Activated T-helper 1 cell treated with anti-CD3 and anti-CD28 coated beads, Interleukin-12 subunit alpha, Interleukin-12 subunit beta, Interleukin-2, Interleukin-4 antibody, amounts not matched to agents 30 ng/mL and 10 ng/mL and 1 ng/mL, durations not matched to agents 14 hours and 24 hours and 36 hours (primary cell): ENCODE results near the gene MYO19. TPM values are rescaled to one million over a fixed set of nuclear protein-coding genes. Genes with fewer than 3 reads are reported as not detected.
A peak's percentile ranks its signal among the peaks of the same experiment; 100 is the strongest.

Experiments
- DNase-seq: peaks from one replicate; pipeline ENCODE4 v3.0.0; 2021; ENCODE audit warnings: low spot score
- H3K27ac Mint-ChIP-seq: one replicate; pipeline ENCODE4 v1.8.0; 2021; ENCODE audit warnings: mild to moderate bottlenecking, mixed read lengths
- H3K27me3 Mint-ChIP-seq: one replicate; pipeline ENCODE4 v1.8.0; 2022; ENCODE audit warnings: mild to moderate bottlenecking, moderate library complexity, mixed read lengths; ENCODE audit not compliant: insufficient read depth
- H3K36me3 Mint-ChIP-seq: one replicate; pipeline ENCODE4 v1.8.0; 2021; ENCODE audit warnings: low read depth, mixed read lengths
- H3K4me1 Mint-ChIP-seq: one replicate; pipeline ENCODE4 v1.8.0; 2021; ENCODE audit warnings: low read depth, mixed read lengths
- H3K4me3 Mint-ChIP-seq: one replicate; pipeline ENCODE4 v1.8.0; 2021; ENCODE audit warnings: mild to moderate bottlenecking, moderate library complexity, mixed read lengths
- H3K9me3 Mint-ChIP-seq: one replicate; pipeline ENCODE4 v1.8.0; 2021; ENCODE audit warnings: mixed read lengths
- intact Hi-C: fragments of 100-400 bp; cut with micrococcal nuclease; formaldehyde crosslinking; loops from one replicate; pipeline ENCODE4 v1.15.1; 2024
- total RNA-seq: library from RNA; stranded (reverse); gene quantifications from 2 replicates; pipeline ENCODE4 v1.2.3, GENCODE V29; 2022

Gene MYO19
- total RNA-seq, 1 donor from 2014 or later: 159 TPM

DNA sequence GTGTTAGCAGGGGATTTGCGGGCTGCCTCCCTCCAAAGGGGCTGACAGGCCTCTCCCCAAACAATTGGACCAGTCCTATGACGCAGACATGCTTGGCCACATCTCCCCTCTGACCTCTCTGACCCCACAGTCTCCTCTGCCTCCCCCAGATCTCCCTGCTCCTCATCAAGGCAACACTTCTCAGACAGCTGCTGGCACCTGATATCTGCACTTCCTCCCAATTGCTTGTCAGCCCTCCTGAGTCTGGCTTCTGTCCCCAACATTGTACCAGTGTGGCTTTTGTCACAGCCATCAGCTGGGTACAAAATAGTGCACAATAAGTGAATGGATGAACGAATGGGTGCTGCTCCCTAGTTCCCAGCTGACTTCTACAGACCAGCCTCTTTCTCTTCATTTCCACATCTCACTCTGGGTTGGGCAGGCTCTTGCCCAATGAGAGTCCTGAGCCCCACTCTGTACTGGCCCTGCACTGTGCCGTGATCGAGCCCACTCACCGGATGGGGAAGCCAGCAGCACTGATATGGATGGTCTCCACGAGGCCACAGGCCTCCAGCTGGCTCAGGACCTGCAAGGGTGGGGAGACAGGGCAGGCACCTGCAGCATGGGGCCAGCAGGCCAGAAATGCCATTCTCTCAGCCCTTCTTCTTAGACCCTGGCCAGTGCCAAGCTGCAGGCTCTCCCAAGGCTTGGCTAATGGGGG lies 31.1 kb downstream of the MYO19 start:
- Mint-ChIP-seq H3K27ac (peak overlapping the region; percentile 25), H3K9me3 (no peaks in the 10 kb centered on the region), H3K27me3 (no peaks in the 10 kb centered on the region), H3K36me3 (peaks cover 37% of the 10 kb centered on the region), H3K4me1 (peaks cover 6% of the 10 kb centered on the region), H3K4me3 (no peak overlapping the region)
- intact Hi-C loops: no loop called here
- no peak for DNase-seq

DNA sequence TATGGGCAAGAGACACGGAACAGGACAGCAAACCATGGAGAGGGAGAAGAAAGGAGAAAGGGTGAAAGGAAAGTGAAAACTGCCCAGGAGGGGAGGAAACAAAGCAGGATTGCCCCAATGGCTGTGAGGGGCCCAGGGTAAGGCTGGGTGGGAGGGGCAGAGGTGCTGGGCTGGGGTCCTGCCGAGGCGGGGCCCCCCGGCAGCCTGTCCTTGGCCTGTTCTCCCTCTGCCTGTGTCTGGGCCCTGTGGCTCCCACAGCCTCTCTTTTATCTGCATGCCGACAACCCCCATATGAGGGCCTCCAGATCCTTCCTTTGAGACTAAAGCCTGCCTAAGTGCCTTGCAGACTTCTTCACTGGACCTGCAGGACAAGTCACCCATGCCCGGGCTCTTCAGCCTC lies 32.7 kb downstream of the MYO19 start:
- H3K36me3 Mint-ChIP-seq: peaks cover 41% of the 10 kb centered on the region
- no peak for DNase-seq
- no peak overlapping the region for H3K4me3 Mint-ChIP-seq
- peaks cover 6% of the 10 kb centered on the region for H3K4me1 Mint-ChIP-seq
- H3K27ac Mint-ChIP-seq: no peak overlapping the region
- no peaks in the 10 kb centered on the region for H3K27me3 Mint-ChIP-seq
- H3K9me3 Mint-ChIP-seq: no peaks in the 10 kb centered on the region
- intact Hi-C loops: no loop called here

DNA sequence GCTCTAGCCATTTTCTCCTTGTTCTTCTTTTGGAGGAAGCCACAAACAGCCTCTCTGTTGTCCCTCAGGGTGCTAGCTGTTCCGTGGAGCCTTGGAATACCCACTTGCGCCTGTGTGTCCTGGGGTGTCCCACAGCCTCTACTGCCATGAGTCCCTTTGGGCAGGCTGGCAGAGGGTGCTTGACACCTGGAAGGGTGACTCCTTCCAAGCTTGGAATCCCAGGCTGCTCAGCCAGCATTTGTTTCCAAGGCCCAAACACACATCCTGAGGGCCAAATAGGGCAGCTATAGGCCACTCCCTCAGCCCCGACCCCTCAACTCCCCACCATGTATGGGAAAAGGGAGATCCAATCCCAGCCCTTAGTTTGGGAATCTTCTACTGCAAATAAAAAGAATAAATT lies 33.3 kb downstream of the MYO19 start:
- DNase-seq: no peak
- intact Hi-C loops: no loop called here
- no peaks in the 10 kb centered on the region for H3K9me3 Mint-ChIP-seq
- no peak overlapping the region for H3K4me3 Mint-ChIP-seq
- no peaks in the 10 kb centered on the region for H3K27me3 Mint-ChIP-seq
- H3K4me1 Mint-ChIP-seq: peaks cover 6% of the 10 kb centered on the region
- no peak overlapping the region for H3K27ac Mint-ChIP-seq
- peaks cover 40% of the 10 kb centered on the region for H3K36me3 Mint-ChIP-seq

DNA sequence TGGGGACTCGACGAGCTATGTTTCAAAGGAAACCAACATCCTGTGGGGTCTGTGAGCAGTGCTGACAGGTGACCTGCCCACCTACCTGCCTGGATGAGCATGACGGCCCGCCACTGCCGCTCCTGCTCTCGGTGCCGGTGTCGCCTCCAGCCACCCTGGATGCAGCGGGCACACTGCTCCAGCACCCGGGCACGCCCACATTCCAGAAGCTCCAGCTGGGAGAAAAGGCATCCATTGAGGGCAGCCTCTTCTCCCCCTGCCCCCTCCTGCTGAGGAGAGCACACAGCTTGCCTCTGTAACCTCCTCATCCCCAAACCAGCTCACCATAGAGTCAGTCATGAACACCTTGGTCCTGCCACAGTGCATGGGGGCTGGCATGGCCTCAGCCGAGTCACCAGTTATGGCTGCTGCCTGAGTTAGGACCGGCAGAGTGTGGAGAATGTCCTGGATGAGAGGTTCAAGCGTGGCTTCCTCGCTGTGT lies 33.9 kb downstream of the MYO19 start:
- Mint-ChIP-seq H3K27me3 (no peaks in the 10 kb centered on the region), H3K27ac (no peak overlapping the region), H3K36me3 (peaks cover 42% of the 10 kb centered on the region), H3K9me3 (no peaks in the 10 kb centered on the region), H3K4me1 (peaks cover 6% of the 10 kb centered on the region), H3K4me3 (no peak overlapping the region)
- no peak for DNase-seq
- intact Hi-C loops: no loop called here

DNA sequence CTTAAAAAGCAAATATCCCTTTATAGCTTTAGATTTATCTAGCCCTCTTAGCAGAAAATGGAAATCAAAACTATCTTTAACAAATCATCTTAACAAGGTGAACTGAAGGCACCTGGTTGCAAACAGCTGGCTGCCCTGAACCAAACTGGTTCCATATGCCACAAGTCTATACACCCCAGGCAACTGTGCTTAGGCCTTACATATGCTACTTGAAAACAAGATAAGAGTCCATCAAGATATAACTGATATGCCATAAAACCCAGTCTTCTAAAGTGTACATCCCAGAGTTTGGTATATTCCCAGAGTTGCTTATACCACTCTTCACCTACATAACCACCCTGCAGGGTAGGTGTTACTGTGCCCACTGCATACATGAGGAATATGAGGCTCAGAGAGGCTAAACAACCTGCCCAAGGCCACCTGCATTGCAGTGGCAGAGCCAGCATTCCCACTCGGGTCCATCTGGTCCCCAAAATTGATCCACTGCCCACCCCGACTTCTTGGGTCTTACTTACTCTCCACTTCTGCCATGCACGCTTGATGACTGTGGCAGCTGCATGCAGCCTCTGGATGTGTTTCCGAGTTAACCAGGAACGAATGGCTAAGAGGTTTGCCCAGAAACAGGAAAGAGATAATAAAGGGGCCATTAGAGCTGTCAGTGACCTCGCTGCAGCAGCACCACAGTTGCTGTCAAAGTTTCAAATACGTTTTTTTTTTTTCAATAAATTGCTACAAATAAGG lies 35.9 kb downstream of the MYO19 start:
- peaks cover 44% of the 10 kb centered on the region for H3K36me3 Mint-ChIP-seq
- no peak overlapping the region for H3K27ac Mint-ChIP-seq
- no peak overlapping the region for H3K4me3 Mint-ChIP-seq
- no peaks in the 10 kb centered on the region for H3K9me3 Mint-ChIP-seq
- no peak for DNase-seq
- intact Hi-C loops: no loop called here
- H3K4me1 Mint-ChIP-seq: peaks cover 6% of the 10 kb centered on the region
- H3K27me3 Mint-ChIP-seq: no peaks in the 10 kb centered on the region

DNA sequence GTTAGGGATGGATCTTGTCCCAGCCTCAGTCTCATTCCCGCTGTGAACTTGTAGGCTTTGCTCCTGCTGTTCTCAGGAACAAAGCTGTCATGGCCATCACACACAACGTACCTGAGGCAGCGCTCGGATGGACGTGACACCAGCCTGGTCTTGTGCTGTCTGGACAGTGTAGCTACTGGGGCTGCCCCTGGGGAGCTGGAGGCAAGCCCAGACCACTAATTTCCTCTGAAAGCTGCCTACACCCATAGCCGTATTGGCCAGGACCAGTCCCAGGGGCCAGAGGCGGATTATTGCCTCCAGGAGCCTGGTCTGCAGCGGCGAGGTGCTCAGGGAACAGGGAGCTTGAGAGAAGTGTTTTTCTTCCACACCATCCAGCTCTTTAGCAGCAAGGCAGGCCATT lies 36.5 kb downstream of the MYO19 start:
- DNase-seq: no peak
- no peak overlapping the region for H3K27ac Mint-ChIP-seq
- no peaks in the 10 kb centered on the region for H3K27me3 Mint-ChIP-seq
- intact Hi-C loops: no loop called here
- H3K4me1 Mint-ChIP-seq: peaks cover 6% of the 10 kb centered on the region
- no peaks in the 10 kb centered on the region for H3K9me3 Mint-ChIP-seq
- H3K36me3 Mint-ChIP-seq: peaks cover 39% of the 10 kb centered on the region
- no peak overlapping the region for H3K4me3 Mint-ChIP-seq

DNA sequence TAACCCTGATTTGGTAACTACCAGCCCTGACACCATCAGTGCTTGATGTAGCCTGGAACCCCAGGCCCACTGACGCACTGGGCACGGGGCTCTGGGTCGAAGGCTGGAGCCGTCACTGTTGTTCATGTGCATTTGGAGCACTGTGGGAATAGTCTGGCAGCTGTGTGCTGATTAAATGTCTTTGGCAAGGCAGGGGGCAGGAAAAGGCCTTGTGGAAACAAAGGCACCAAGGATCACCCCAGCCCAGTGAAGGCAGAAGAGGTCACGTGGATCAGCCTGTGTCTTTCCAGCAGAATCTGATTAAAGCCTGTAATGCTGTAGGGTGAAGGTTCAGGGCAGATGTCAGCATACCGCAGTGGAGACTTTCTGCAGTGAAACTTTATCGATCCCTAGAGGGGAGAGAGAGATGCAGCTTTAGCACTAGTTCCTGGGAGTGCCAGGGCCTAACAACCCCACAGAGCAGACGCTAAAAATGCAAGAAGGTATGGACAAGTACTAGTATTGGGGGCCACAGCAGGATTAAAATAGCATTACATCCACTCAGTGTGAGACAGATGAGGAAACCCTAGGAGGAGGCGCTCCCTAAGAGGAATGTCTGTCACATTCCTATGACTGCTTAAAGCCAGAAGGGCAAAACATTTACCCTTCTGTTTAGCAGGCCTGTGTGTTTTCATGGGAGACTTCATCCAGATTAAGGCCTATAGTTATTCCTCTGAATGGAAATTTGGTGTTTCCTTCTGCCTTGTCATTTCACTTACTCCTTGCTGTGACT lies 38.5 kb downstream of the MYO19 start:
- Mint-ChIP-seq H3K27ac (peak overlapping the region; percentile 48), H3K36me3 (peaks cover 44% of the 10 kb centered on the region), H3K9me3 (no peaks in the 10 kb centered on the region), H3K4me3 (no peak overlapping the region), H3K4me1 (no peaks in the 10 kb centered on the region), H3K27me3 (no peaks in the 10 kb centered on the region)
- no peak for DNase-seq
- intact Hi-C loops: no loop called here

DNA sequence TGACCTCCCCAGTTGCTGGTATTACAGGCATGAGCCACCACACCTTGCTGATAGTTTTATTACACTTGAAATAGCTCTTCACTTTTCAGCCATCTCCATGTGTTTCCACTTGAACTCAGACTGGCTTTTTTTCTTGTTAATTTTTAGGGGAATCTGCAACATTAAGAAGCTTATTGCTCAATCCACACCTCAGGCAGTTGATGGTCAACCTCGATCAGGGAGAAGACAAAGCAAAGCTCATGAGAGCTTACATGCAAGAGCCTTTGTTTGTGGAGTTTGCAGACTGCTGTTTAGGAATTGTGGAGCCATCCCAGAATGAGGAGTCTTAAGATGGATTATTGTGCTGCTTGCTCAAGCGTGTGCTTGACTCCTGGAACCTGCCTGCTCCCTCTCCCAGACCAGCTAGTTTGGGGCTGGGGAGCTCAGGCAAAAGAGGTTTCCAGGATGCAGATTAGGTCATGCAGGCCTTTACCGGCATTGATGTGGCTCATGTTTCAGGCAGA lies 39.5 kb downstream of the MYO19 start:
- H3K36me3 Mint-ChIP-seq: peaks cover 47% of the 10 kb centered on the region
- H3K27me3 Mint-ChIP-seq: no peaks in the 10 kb centered on the region
- no peak for DNase-seq
- H3K27ac Mint-ChIP-seq: no peak overlapping the region
- H3K9me3 Mint-ChIP-seq: no peaks in the 10 kb centered on the region
- no peak overlapping the region for H3K4me3 Mint-ChIP-seq
- intact Hi-C loops: no loop called here
- H3K4me1 Mint-ChIP-seq: peaks cover 2% of the 10 kb centered on the region

DNA sequence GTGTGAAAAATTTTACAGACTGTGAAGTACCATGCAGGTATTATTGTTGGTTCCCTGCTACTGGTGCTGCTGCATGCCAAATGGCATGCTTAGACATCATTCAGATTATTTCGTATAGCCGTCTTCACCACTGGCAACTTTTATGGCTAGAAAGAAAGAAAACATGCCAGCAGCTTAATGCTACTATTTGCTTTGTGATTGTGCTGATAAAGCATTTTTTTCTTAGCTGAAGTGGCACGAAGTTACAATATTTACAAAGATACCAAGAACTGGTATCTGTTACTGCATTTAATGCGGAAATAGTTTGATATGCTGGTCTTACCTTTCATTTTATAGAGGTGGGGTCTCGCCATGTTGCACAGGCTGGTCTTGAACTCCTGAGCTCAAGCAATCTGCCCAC lies 40.0 kb downstream of the MYO19 start:
- no peak for DNase-seq
- Mint-ChIP-seq H3K27me3 (no peaks in the 10 kb centered on the region), H3K9me3 (no peaks in the 10 kb centered on the region), H3K27ac (no peak overlapping the region), H3K4me1 (peaks cover 6% of the 10 kb centered on the region), H3K4me3 (no peak overlapping the region), H3K36me3 (peaks cover 50% of the 10 kb centered on the region)
- intact Hi-C loops: no loop called here

DNA sequence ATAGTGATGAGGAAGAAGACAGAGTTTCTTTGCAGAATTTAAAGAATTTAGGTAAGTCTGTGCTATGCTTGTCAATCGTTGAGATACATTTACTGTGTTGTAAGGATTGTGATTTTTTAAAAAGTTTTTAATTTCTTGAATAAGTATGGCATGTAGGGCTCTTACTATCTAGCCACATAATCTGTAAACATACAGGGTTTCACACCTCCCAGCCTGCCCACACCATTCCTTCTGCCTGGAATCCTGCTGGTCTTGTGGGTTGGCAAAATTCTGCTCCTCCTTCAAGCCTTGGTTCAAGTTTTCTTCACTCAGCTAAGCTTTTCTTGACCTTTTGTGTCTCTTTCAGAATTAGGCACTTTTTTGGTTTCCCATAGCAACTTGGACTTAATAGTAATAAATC lies 40.7 kb downstream of the MYO19 start:
- Mint-ChIP-seq H3K4me3 (no peak overlapping the region), H3K9me3 (no peaks in the 10 kb centered on the region), H3K4me1 (peaks cover 11% of the 10 kb centered on the region), H3K27ac (no peak overlapping the region), H3K36me3 (peaks cover 54% of the 10 kb centered on the region), H3K27me3 (no peaks in the 10 kb centered on the region)
- intact Hi-C loops: no loop called here
- DNase-seq: no peak

DNA sequence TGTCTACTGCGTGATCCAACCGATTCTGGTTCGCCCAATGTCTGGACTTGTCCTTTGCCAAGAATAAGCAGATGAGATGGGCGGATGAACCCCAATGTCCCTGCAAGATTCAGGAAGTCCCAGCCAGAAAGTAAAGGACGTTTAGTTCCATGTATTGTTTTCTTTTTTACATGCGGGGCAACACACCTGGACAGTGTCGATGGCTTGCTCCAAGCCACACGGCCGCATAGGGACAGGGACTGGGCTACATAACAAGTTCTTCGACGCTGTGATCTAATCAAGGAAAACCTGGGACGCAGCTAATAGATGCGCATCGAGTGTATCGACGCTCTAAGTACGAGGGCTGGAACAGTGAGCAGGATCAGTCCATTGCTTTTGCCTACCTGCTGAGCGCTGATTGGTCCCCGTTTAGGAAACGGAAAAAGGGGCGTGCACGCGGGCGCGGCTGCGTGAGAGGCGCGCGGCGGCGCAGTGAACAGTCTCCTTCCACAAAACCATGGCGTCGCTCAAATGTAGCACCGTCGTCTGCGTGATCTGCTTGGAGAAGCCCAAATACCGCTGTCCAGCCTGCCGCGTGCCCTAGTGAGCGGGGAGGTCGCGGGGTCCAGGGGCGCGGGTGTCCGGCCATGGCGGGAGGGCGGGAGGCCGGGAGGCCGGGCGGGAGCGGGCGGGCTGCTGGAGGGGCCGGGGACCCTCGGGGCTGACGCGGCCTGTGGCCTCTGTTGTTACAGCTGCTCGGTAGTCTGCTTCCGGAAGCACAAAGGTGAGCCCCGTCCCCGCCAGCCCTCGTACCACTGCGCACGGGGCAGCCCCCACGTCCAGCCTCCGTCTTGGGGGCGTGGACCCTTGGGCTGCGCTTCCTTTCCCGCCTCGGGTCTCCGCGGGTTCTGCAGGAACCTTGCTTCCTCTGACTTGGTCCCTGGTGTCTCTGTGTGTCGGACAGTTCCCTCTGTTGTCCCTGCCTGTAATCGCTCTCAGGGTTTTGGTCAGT lies 48.2 kb downstream of the MYO19 start, which contains the start of gene ZNHIT3:
Gene ZNHIT3, plus strand, starts transcription at position 478 of the 991 bp plus-strand sequence. Its CDS starts 19 bp downstream, at position 497.
- Mint-ChIP-seq H3K27ac (peak within 1 kb of the TSS; percentile 99), H3K9me3 (no peaks in the 10 kb centered on the region), H3K4me3 (peak within 1 kb of the TSS; percentile 100), H3K36me3 (peaks cover 17% of the 10 kb centered on the region), H3K4me1 (peaks cover 50% of the 10 kb centered on the region), H3K27me3 (peaks cover 10% of the 10 kb centered on the region)
- intact Hi-C loops: loop anchor here (1.0 to 5.0 kb wide), 6 partner anchors 22 to 679 kb away; partner anchors contain the start of genes AATF, DHRS11, MYO19 and PIGW
- DNase-seq: peak; percentile 90

DNA sequence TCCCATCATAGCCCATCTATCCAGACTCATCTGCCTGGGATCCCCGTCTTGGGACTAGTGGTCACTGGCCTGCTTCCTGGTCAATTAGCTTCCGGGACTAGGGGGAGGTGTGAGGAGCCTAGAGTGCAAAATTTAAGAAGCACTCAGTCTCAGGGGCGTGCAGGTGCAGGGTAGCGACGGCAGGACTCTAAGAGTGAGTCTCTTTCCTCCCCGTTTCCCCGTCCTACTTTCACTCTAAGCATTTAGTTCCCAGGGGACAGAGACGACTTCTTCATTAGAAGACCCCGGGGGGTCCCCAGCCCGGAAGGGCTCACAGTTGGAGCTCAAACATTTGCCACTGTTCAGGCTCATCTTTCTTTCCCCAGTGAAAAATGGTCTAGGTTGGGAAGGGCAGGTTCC lies 48.9 kb downstream of the MYO19 start:
- intact Hi-C loops: loop anchor here (1.0 to 5.0 kb wide), 6 partner anchors 22 to 679 kb away; partner anchors contain the start of genes AATF, DHRS11, MYO19 and PIGW
- Mint-ChIP-seq H3K27ac (peak overlapping the region; percentile 99), H3K36me3 (peaks cover 17% of the 10 kb centered on the region), H3K4me1 (peaks cover 50% of the 10 kb centered on the region), H3K4me3 (peak overlapping the region; percentile 100), H3K27me3 (peaks cover 17% of the 10 kb centered on the region), H3K9me3 (no peaks in the 10 kb centered on the region)
- no peak for DNase-seq
